GM12872 (cell line): ENCODE data around the gene KRTCAP2.

Experiments used
- TF ChIP-seq, protein P1 (sequence below): IDR thresholded peaks from 3 replicates; pipeline ENCODE4 v1.5.1; 2011; ENCODE audit warnings: low read depth, mild to moderate bottlenecking, low read length, moderate library complexity; ENCODE audit not compliant: insufficient read depth

Gene KRTCAP2

GRCh38 chr1:155145491-155145890 is 27.6 kb downstream of the KRTCAP2 start:
- TF ChIP-seq, protein P1, sequence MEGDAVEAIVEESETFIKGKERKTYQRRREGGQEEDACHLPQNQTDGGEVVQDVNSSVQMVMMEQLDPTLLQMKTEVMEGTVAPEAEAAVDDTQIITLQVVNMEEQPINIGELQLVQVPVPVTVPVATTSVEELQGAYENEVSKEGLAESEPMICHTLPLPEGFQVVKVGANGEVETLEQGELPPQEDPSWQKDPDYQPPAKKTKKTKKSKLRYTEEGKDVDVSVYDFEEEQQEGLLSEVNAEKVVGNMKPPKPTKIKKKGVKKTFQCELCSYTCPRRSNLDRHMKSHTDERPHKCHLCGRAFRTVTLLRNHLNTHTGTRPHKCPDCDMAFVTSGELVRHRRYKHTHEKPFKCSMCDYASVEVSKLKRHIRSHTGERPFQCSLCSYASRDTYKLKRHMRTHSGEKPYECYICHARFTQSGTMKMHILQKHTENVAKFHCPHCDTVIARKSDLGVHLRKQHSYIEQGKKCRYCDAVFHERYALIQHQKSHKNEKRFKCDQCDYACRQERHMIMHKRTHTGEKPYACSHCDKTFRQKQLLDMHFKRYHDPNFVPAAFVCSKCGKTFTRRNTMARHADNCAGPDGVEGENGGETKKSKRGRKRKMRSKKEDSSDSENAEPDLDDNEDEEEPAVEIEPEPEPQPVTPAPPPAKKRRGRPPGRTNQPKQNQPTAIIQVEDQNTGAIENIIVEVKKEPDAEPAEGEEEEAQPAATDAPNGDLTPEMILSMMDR, result no peak

- TF ChIP-seq, protein P1, result no peak
Observed at GRCh38 chr1:155141749-155142148, 31.4 kb downstream of the KRTCAP2 start.

GRCh38 chr1:155140630-155140953 is 32.5 kb downstream of the KRTCAP2 start:
- TF ChIP-seq, protein P1, result no peak

DNA sequence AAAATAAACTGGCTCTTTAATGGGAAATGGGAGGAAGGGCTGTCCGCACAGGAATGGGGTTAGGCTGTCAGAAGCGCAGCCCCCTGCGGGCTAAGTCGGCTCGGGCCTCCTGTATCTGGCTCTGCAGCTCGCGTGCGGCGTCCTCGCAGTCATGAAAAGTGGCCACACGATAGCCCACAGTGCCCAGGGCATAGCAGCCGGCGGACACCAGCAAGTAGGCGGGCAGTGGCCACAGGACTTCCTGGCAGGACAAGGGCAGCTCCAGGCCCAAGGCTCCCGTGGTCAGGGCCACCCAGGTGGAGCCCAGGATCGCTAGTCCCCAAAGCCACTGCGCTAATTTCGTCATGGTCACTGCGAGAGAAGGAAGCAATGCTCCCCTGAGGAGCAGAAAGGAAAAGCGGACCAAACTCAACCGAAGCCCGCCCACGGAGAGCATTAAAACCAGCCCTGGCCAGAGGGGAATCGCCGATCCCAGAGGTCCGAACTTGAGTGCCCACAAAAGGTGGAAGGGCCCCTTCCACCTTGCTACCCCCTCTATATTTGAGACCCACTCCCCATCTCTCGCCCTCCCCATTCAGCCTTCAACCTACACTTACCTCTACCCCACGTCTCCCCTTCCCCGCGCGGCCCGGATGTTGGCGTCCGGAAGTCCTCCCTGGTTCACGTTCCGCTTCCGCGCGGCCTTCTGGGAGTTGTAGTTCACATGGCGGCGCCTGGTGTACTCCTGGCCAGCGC is 33.0 kb downstream of the KRTCAP2 start, which contains the start of gene DPM3:
DPM3 (minus strand) TSS at position 637 of the 735 bp plus-strand sequence; CDS start at position 346, 291 bp downstream.
- TF ChIP-seq, protein P1, result no peak

GRCh38 chr1:155137154-155137949 is 35.8 kb downstream of the KRTCAP2 start:
- TF ChIP-seq, protein P1, result no peak

GRCh38 chr1:155136748-155137147 is 36.4 kb downstream of the KRTCAP2 start:
- TF ChIP-seq, protein P1, result no peak

DNA sequence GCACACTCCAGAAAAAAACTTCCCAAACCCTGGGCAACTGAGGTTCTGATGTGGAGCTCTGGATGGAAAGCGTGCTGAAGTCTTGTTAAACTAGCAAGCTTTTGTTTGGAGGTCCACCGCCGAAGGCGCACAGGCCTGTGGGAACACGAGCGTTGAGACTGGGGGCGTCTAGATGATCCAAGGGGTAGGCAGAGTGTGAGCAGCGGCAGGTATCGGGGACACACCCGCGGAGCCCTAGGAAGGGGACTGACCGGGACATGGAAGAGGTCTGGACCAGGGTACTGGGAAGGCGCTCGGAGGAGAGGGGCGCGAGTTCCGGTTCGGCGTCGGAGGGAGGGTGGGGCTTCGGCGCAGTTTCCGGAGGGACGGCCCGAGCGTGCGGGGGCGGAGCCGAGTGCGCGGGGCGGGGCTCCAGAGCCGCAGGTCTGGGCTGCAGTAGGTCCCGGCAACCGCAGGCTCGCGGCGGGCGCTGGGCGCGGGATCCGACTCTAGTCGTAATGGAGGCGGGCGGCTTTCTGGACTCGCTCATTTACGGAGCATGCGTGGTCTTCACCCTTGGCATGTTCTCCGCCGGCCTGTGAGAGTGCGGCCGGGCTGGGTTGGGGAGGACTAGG is 37.6 kb downstream of the KRTCAP2 start, which contains the start of gene SLC50A1:
SLC50A1 (plus strand) TSS at position 438 of the 614 bp plus-strand sequence; CDS start at position 498, 60 bp downstream.
- TF ChIP-seq, protein P1, result no peak
